Sigmoid colon (tissue), 3 donors: ENCODE data around the gene CP.

ENCODE experiments used
- CTCF ChIP-seq, 4 experiments: fragments of 450-650 bp in 3 of 4; fragments of 200-600 bp in 1 of 4; IDR thresholded peaks; one replicate each; pipeline ENCODE4 v1.5.1; 2016 to 2019; ENCODE audit warnings: antibody characterized with exemption in 4 of 4, mild to moderate bottlenecking in 3 of 4, moderate library complexity in 2 of 4
- POLR2A ChIP-seq, 2 donors: fragments of 450-650 bp; IDR thresholded peaks; one replicate each; pipeline ENCODE4 v1.6.1; 2016; ENCODE audit warnings: antibody characterized with exemption in 2 of 2, mild to moderate bottlenecking in 2 of 2, moderate library complexity in 2 of 2

GRCh38 chr3:149160754-149161300, 60.8 kb downstream of the CP start:
- TF ChIP-seq CTCF (IDR thresholded peaks at IDR 0.05): no peak
- no peak for TF ChIP-seq POLR2A (IDR thresholded peaks at IDR 0.05)
